GM21360 (cell line): ENCODE data around the gene TBCB.
A peak's percentile ranks its signal among the peaks of the same experiment; 100 is the strongest.
"Not testable (repeated sequence)": the region's sequence is repeated elsewhere in the genome, so short reads cannot be mapped to it uniquely, and the experiment has no call there.

Experiments used
- ATAC-seq: cut with Tn5 transposase; IDR thresholded peaks from one replicate; pipeline ENCODE4 v1.9.1; 2021; ENCODE audit warnings: mild to moderate bottlenecking, moderate library complexity; ENCODE audit not compliant: unreplicated experiment

TBCB gene

GRCh38 chr19:36134867-36135266 is 19.6 kb downstream of the TBCB start:
- ATAC-seq: not testable (repeated sequence)

GRCh38 chr19:36136964-36137686 is 21.9 kb downstream of the TBCB start:
- no peak for ATAC-seq

GRCh38 chr19:36139120-36139472 is 23.8 kb downstream of the TBCB start:
- no peak for ATAC-seq

GRCh38 chr19:36139473-36140303 is 24.4 kb downstream of the TBCB start, which contains the start of gene CAPNS1:
Gene CAPNS1 (plus strand): TSS chr19:36140066. CDS start chr19:36141012, 946 bp downstream.
- peak; percentile 69 for ATAC-seq

GRCh38 chr19:36140304-36141038 is 25.2 kb downstream of the TBCB start:
- no peak for ATAC-seq

GRCh38 chr19:36141039-36141927 is 26.0 kb downstream of the TBCB start:
- peak; percentile 43 for ATAC-seq

GRCh38 chr19:36142046-36142445 is 26.8 kb downstream of the TBCB start:
- ATAC-seq: no peak

- ATAC-seq: no peak
Observed at GRCh38 chr19:36142496-36142895, 27.2 kb downstream of the TBCB start.

GRCh38 chr19:36144624-36145023 is 29.4 kb downstream of the TBCB start:
- no peak for ATAC-seq

GRCh38 chr19:36149673-36150406 is 34.6 kb downstream of the TBCB start:
- ATAC-seq: no peak

GRCh38 chr19:36150586-36150985 is 35.3 kb downstream of the TBCB start:
- ATAC-seq: no peak

GRCh38 chr19:36151144-36152018 is 36.1 kb downstream of the TBCB start:
- ATAC-seq: no peak

- no peak for ATAC-seq
Observed at GRCh38 chr19:36152019-36152351, 36.7 kb downstream of the TBCB start.

- ATAC-seq: no peak
Observed at GRCh38 chr19:36152352-36153091, 37.3 kb downstream of the TBCB start, which contains the start of gene COX7A1. Gene COX7A1 (minus strand): TSS chr19:36152447. CDS start chr19:36152407, 40 bp downstream.

GRCh38 chr19:36153126-36153525 is 37.9 kb downstream of the TBCB start:
- ATAC-seq: no peak

- ATAC-seq: no peak
Observed at GRCh38 chr19:36160821-36161596, 45.7 kb downstream of the TBCB start.

- ATAC-seq: no peak
Observed at GRCh38 chr19:36163813-36164212, 48.5 kb downstream of the TBCB start.
